RWPE2 (cell line): Measurements from ENCODE around the gene SERTM1.

Experiments used
- ATAC-seq: fragments of 200-7000 bp; cut with Tn5 transposase; 3 replicates; pipeline ENCODE4 v1.9.1; 2021; ENCODE audit warnings: low read depth
- DNase-seq: peaks from one replicate; pipeline ENCODE4 v3.0.0-alpha.2; 2020; ENCODE audit warnings: low spot score
- H3K27ac ChIP-seq: fragments of 450-650 bp; 2 replicates; pipeline ENCODE4 v1.5.1; 2017; ENCODE audit warnings: mild to moderate bottlenecking; ENCODE audit not compliant: poor library complexity, severe bottlenecking
- H3K27me3 ChIP-seq: fragments of 250-450 bp; sonication (Bioruptor Pico); 2 replicates; pipeline ENCODE4 v1.5.1; 2021; ENCODE audit warnings: mild to moderate bottlenecking, moderate library complexity; ENCODE audit not compliant: insufficient read depth, poor library complexity, severe bottlenecking
- H3K36me3 ChIP-seq: fragments of 250-450 bp; sonication (Bioruptor Pico); 2 replicates; pipeline ENCODE4 v1.5.1; 2020; ENCODE audit warnings: low read depth, mild to moderate bottlenecking, moderate library complexity
- H3K4me1 ChIP-seq: fragments of 250-450 bp; sonication (Bioruptor Pico); 2 replicates; pipeline ENCODE4 v1.5.1; 2021; ENCODE audit warnings: mild to moderate bottlenecking, moderate library complexity; ENCODE audit not compliant: insufficient read depth, poor library complexity, severe bottlenecking
- H3K4me3 ChIP-seq: fragments of 250-450 bp; sonication (Bioruptor Pico); 2 replicates; pipeline ENCODE4 v1.5.1; 2021; ENCODE audit warnings: mild to moderate bottlenecking, moderate library complexity; ENCODE audit not compliant: severe bottlenecking
- H3K9me3 ChIP-seq: fragments of 250-450 bp; sonication (Bioruptor Pico); 2 replicates; pipeline ENCODE4 v1.5.1; 2021; ENCODE audit warnings: mild to moderate bottlenecking, moderate library complexity; ENCODE audit not compliant: severe bottlenecking
- CTCF ChIP-seq: fragments of 450-650 bp; IDR thresholded peaks from one replicate; pipeline ENCODE4 v1.5.1; 2017; ENCODE audit warnings: mild to moderate bottlenecking, moderate library complexity; ENCODE audit not compliant: poor library complexity, severe bottlenecking

SERTM1 gene

GRCh38 chr13:36639610-36640009 is 34.2 kb upstream of the SERTM1 start:
- no peaks in the 10 kb centered on the region for H3K36me3 ChIP-seq
- H3K4me3 ChIP-seq = no peak overlapping the region
- ATAC-seq = no peak
- H3K4me1 ChIP-seq = no peaks in the 10 kb centered on the region
- H3K27me3 ChIP-seq = no peaks in the 10 kb centered on the region
- H3K9me3 ChIP-seq = no peaks in the 10 kb centered on the region
- no peak for TF ChIP-seq CTCF
- no peak for DNase-seq
- no peak overlapping the region for H3K27ac ChIP-seq

DNA sequence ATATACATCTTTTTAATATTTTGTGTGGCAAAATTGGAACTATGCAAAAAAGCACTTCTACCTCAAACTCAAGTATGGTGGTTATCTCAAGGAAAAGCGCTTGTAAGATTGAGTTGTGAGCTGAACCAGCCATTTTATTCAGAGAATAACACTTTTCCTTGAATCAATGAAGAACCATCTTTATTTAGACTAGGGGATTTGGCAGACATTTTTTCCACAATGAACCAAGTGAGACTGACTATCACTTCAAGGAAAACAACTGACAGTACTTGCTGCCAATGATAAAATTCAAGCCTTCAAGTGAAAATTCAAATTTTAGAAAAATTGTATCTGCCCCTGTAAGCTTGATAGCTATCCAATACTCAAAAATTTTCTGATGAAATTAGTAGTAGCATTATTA is 23.2 kb upstream of the SERTM1 start:
- no peak for TF ChIP-seq CTCF
- DNase-seq = no peak

DNA sequence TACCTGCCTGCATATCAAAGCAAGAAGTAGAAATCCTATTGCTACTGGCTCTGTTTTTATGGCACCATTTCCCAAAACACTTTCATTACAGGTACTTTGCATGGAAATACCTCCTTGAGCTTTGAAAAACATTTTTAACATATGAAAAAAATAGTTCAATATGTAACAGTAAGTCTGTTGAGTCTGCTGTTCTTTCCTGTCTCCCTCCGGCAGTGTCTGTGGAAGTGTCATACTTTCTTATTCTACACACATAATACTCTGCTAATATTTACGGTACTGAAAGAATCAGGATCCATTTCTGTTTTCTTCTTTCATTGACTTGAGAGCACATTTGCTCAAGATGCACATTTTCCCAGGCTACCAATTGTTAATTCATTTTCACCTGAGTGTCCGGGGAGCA is 8.2 kb upstream of the SERTM1 start:
- Histone ChIP-seq H3K4me1 (no peaks in the 10 kb centered on the region), H3K27ac (no peak overlapping the region), H3K36me3 (no peaks in the 10 kb centered on the region), H3K9me3 (no peaks in the 10 kb centered on the region), H3K4me3 (no peak overlapping the region), H3K27me3 (no peaks in the 10 kb centered on the region)
- DNase-seq (no peak), ATAC-seq (no peak)
- TF ChIP-seq CTCF = no peak

More for the DNA sequence above, 23.2 kb upstream of the SERTM1 start:
- Histone ChIP-seq H3K27me3 (no peaks in the 10 kb centered on the region), H3K4me1 (no peaks in the 10 kb centered on the region), H3K36me3 (no peaks in the 10 kb centered on the region), H3K9me3 (no peaks in the 10 kb centered on the region), H3K4me3 (no peak overlapping the region), H3K27ac (no peak overlapping the region)
- no peak for ATAC-seq

- no peak for ATAC-seq
- Histone ChIP-seq H3K4me1 (no peaks in the 10 kb centered on the region), H3K27me3 (no peaks in the 10 kb centered on the region), H3K4me3 (no peak overlapping the region), H3K9me3 (no peaks in the 10 kb centered on the region), H3K27ac (no peak overlapping the region), H3K36me3 (no peaks in the 10 kb centered on the region)
- DNase-seq = no peak
- TF ChIP-seq CTCF = no peak
Measured at GRCh38 chr13:36666477-36667229, 7.2 kb upstream of the SERTM1 start.

GRCh38 chr13:36668316-36668715 is 5.5 kb upstream of the SERTM1 start:
- Histone ChIP-seq H3K4me3 (no peak overlapping the region), H3K27ac (no peak overlapping the region), H3K27me3 (peaks cover 7% of the 10 kb centered on the region), H3K9me3 (no peaks in the 10 kb centered on the region), H3K36me3 (no peaks in the 10 kb centered on the region), H3K4me1 (no peaks in the 10 kb centered on the region)
- TF ChIP-seq CTCF = no peak
- ATAC-seq (no peak), DNase-seq (no peak)
